K562 (cell line): ENCODE measurements around the gene SIK3. TPM values are rescaled to one million over a fixed set of nuclear protein-coding genes. Genes with fewer than 3 reads are reported as not detected.

Experiments used
- ATAC-seq: fragments of 200-7000 bp; cut with Tn5 transposase; 3 replicates; pipeline ENCODE4 v1.9.1; 2020; ENCODE audit warnings: moderate library complexity
- BruUV-seq: library from RNA; stranded (reverse); fragments of 400-500 nt; replicated peaks from 2 replicates; lab custom pipeline; 2021; lab: Mats Ljungman, UMichigan
- CTCF ChIA-PET: fragments of 300-600 bp; formaldehyde crosslinking; extraction: SDS; loops from one replicate; lab custom pipeline; 2021; ENCODE audit warnings: low intra/inter-chr PET ratio; lab: Yijun Ruan, JAX
- POLR2A ChIA-PET: fragments of 300-600, 350-650 bp; sonication (Branson Sonifier 250); formaldehyde crosslinking; extraction: SDS; loops from one replicate; lab custom pipeline; 2021; ENCODE audit warnings: antibody characterized with exemption, inconsistent platforms; lab: Yijun Ruan, JAX
- DNase-seq, 4 experiments: peaks; one replicate each; pipeline versions ENCODE4 v3.0.0 to v3.0.0-alpha.2; 2011 to 2018; ENCODE audit warnings: low spot score in 3 of 4, mixed read lengths in 3 of 4; ENCODE audit errors: extremely low read depth in 1 of 4
- FAIRE-seq: peaks from 2 replicates; lab custom pipeline; 2011; peaks lifted over from hg19 to GRCh38; lab: Jason Lieb, UNC
- H2AFZ ChIP-seq: 2 replicates; pipeline ENCODE4 v1.6.0; 2011; ENCODE audit warnings: low read depth, low read length, control low read depth, inconsistent platforms
- H3K27ac ChIP-seq: fragments of 200-600 bp; 3 replicates; pipeline ENCODE4 v1.8.0; 2011; ENCODE audit warnings: low read depth, mild to moderate bottlenecking, control low read depth, inconsistent platforms, low read length, moderate library complexity, mixed read lengths; ENCODE audit errors: extremely low read depth
- H3K27me3 ChIP-seq, 2 experiments: fragments of 300-600 bp in 1 of 2; 2 replicates in 1 of 2; 3 replicates in 1 of 2; pipeline versions ENCODE4 v1.6.0 to v1.8.0; 2011; ENCODE audit warnings: inconsistent platforms in 2 of 2, low read length in 2 of 2, mild to moderate bottlenecking in 1 of 2, mixed read lengths in 1 of 2, moderate library complexity in 1 of 2; ENCODE audit not compliant: control insufficient read depth in 2 of 2, insufficient read depth in 2 of 2
- H3K36me3 ChIP-seq: fragments of 300-600 bp; 3 replicates; pipeline ENCODE4 v1.8.0; 2011; ENCODE audit warnings: mild to moderate bottlenecking, low read length, inconsistent platforms; ENCODE audit not compliant: control insufficient read depth, insufficient read depth
- H3K4me1 ChIP-seq, 2 experiments: fragments of 200-600 bp in 1 of 2; replicated peaks in 1 of 2; 2 replicates in 1 of 2; 3 replicates in 1 of 2; pipeline versions ENCODE4 v1.5.1 to v1.8.0; 2011; ENCODE audit warnings: inconsistent platforms in 2 of 2, low read length in 2 of 2, mild to moderate bottlenecking in 1 of 2, mixed read lengths in 1 of 2, moderate library complexity in 1 of 2; ENCODE audit not compliant: control insufficient read depth in 2 of 2, insufficient read depth in 2 of 2
- H3K4me2 ChIP-seq: 2 replicates; pipeline ENCODE4 v1.6.1; 2011; ENCODE audit warnings: low read length, control low read depth, inconsistent platforms, mixed read lengths; ENCODE audit not compliant: insufficient read depth
- H3K4me3 ChIP-seq: fragments of 200-600 bp; sonication (generic), shearing (Covaris generic); 2 replicates; pipeline ENCODE4 v1.5.1; 2016; ENCODE audit warnings: control low read depth, inconsistent platforms
- H3K79me2 ChIP-seq: fragments of 200-600 bp; 3 replicates; pipeline ENCODE4 v1.8.0; 2011; ENCODE audit warnings: low read length, inconsistent platforms; ENCODE audit not compliant: control insufficient read depth, insufficient read depth
- H3K9ac ChIP-seq, 2 experiments: 2 replicates each; pipeline versions ENCODE4 v1.6.0 to v1.6.1; 2011; ENCODE audit warnings: low read depth in 2 of 2, low read length in 2 of 2, control low read depth in 1 of 2, inconsistent platforms in 1 of 2, mild to moderate bottlenecking in 1 of 2, mixed read lengths in 1 of 2; ENCODE audit not compliant: insufficient read depth in 1 of 2
- H3K9me1 ChIP-seq: one replicate; pipeline ENCODE4 v1.6.0; 2011; ENCODE audit warnings: inconsistent platforms, mild to moderate bottlenecking, low read length, moderate library complexity; ENCODE audit not compliant: control insufficient read depth, insufficient read depth
- H3K9me3 ChIP-seq: replicated peaks from 2 replicates; pipeline ENCODE4 v1.5.1; 2011; ENCODE audit warnings: low read depth, low read length, inconsistent platforms; ENCODE audit not compliant: control insufficient read depth, insufficient read depth
- H4K20me1 ChIP-seq: replicated peaks from 2 replicates; pipeline ENCODE4 v1.6.1; 2011; ENCODE audit warnings: low read length, inconsistent platforms, mixed read lengths; ENCODE audit not compliant: control insufficient read depth, insufficient read depth
- WGBS: fragments of 100-300 bp; shearing (Covaris generic); methylation state at CpG from one replicate; pipeline ENCODE4 v1.1.6; 2016; ENCODE audit warnings: low coverage, mixed read lengths; ENCODE audit not compliant: insufficient coverage; ENCODE audit errors: missing lambda C conversion rate; 5-methylcytosine and 5-hydroxymethylcytosine counted together
- in situ Hi-C: fragments of 300-500 bp; cut with MboI; formaldehyde crosslinking; loops from 4 replicates; pipeline ENCODE4 v1.15.0; 2018; ENCODE audit warnings: inconsistent platforms, mixed read lengths
- intact Hi-C: fragments of 100-400 bp; cut with micrococcal nuclease; formaldehyde crosslinking; loops from 2 replicates; pipeline ENCODE4 v1.14.2; 2022
- polyA plus RNA-seq, 8 experiments: library from polyadenylated mRNA; depleted of rRNA in 4 of 8; stranded (reverse) in 5 of 8; unstranded in 3 of 8; fragments of >200 nt; fragmentation: Nextera tagmentation in 2 of 8; fragmentation: Illumina TruSeq in 1 of 8; extraction: Ambion mirVana in 2 of 8; extraction: Trizol in 1 of 8; gene quantifications; 2 replicates each; pipeline versions ENCODE4 v1.2.1 to v1.2.3, GENCODE V29; 2011 to 2014; ENCODE audit warnings: inconsistent platforms in 1 of 8, missing spikeins in 1 of 8
- total RNA-seq, 7 experiments: library from RNA; depleted of rRNA in 6 of 7; stranded (reverse); fragments of >200 nt in 6 of 7; fragmentation: Illumina TruSeq in 2 of 7; extraction: Trizol in 2 of 7; gene quantifications; 2 replicates each; pipeline versions ENCODE4 v1.2.1 to v1.2.3, GENCODE V29; 2011 to 2021; ENCODE audit warnings: low replicate concordance in 1 of 7
- TF ChIP-seq, protein P1 (sequence below): fragments of 250-450 bp; sonication (Bioruptor Pico); IDR thresholded peaks from 2 replicates; pipeline ENCODE4 v1.4.0; 2020; ENCODE audit warnings: mild to moderate bottlenecking
- TF ChIP-seq, protein P2 (sequence below), 3 experiments: IDR thresholded peaks in 2 of 3; conservative IDR thresholded peaks in 1 of 3; 2 replicates each; pipeline ENCODE4 v1.5.1; 2011 to 2012; ENCODE audit warnings: low read length in 3 of 3, mild to moderate bottlenecking in 3 of 3, control low read depth in 2 of 3, improper control_type of control experiment in 1 of 3, inconsistent platforms in 1 of 3, low read depth in 1 of 3, mixed read lengths in 1 of 3, moderate library complexity in 1 of 3; ENCODE audit not compliant: insufficient read depth in 2 of 3

SIK3 gene
- total and polyA plus RNA-seq, 9 of the 15 experiments (the other 6 are each of a cell fraction or from before 2014, with no cell fraction given), result 1.6 to 21.6 (median 8.0) TPM

DNA sequence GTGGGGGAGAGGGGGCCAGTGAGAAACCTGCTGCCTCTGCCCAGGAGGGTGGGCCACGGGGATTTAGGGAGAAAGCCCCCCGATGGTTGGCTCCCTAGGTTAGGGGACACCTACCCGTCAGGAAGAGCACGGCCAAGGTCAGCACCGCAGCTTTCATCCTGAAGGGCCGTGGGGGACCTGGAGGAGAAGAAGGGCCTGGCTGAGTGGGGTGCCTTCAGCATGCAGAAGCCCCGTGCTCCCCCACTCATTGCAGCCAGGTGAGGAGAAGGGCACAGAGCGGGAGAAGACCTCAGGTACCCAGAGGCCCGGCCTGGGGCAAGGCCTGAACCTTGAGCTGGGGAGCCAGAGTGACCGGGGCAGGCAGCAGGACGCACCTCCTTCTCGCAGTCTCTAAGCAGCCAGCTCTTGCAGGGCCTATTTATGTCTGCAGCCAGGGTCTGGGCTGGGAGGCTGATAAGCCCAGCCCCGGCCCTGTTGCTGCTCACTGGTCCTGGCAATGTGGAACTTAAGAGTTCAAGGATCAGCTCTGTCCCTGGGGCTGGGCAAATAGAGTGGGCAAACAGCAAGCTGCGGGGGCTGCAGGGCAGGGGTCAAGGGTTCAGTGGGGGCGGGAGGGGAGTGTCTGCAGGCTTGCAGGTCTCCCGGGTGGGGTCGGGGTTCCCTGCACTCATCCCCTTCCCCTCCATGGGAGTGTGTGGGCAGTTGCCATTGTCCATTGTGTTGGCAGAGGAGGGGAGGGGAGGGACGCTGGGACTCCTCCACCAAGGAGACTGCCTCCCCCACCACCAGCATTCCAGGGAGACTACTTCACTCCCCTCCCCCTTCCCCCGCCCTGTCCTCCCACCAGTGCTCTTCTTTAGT lies 260.8 kb downstream of the SIK3 start, which contains the start of gene APOA1:
Gene APOA1, minus strand, starts transcription at position 392 of the 861 bp plus-strand sequence. Its CDS starts 235 bp downstream, at position 157.
- no TSS peak for BruUV-seq
- CTCF ChIA-PET, result no interaction called here
- Histone ChIP-seq H3K79me2 (no peaks in the 10 kb centered on the region), H3K4me1 (peaks cover 15 to 32% of the 10 kb centered on the region in 2 experiments; a peak in 4 of 5 replicates), H3K4me2 (no peak within 1 kb of the TSS), H2AFZ (peak within 1 kb of the TSS; percentile 36; the same call in 1 of the 2 replicates), H3K9ac (0 out of 4 replicates have a peak within 1 kb of the TSS, but pooled peaks of 1 of the 2 experiments have one; percentile 20), H3K9me1 (no peaks in the 10 kb centered on the region)
- ATAC-seq (no peak), FAIRE-seq (no peak), DNase-seq (no peak)
- in situ Hi-C loops, result no loop called here
- TF ChIP-seq, protein P1, sequence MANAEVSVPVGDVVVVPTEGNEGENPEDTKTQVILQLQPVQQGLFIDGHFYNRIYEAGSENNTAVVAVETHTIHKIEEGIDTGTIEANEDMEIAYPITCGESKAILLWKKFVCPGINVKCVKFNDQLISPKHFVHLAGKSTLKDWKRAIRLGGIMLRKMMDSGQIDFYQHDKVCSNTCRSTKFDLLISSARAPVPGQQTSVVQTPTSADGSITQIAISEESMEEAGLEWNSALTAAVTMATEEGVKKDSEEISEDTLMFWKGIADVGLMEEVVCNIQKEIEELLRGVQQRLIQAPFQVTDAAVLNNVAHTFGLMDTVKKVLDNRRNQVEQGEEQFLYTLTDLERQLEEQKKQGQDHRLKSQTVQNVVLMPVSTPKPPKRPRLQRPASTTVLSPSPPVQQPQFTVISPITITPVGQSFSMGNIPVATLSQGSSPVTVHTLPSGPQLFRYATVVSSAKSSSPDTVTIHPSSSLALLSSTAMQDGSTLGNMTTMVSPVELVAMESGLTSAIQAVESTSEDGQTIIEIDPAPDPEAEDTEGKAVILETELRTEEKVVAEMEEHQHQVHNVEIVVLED (CRISPR knock-in tag), result no peak
- TF ChIP-seq, protein P2, sequence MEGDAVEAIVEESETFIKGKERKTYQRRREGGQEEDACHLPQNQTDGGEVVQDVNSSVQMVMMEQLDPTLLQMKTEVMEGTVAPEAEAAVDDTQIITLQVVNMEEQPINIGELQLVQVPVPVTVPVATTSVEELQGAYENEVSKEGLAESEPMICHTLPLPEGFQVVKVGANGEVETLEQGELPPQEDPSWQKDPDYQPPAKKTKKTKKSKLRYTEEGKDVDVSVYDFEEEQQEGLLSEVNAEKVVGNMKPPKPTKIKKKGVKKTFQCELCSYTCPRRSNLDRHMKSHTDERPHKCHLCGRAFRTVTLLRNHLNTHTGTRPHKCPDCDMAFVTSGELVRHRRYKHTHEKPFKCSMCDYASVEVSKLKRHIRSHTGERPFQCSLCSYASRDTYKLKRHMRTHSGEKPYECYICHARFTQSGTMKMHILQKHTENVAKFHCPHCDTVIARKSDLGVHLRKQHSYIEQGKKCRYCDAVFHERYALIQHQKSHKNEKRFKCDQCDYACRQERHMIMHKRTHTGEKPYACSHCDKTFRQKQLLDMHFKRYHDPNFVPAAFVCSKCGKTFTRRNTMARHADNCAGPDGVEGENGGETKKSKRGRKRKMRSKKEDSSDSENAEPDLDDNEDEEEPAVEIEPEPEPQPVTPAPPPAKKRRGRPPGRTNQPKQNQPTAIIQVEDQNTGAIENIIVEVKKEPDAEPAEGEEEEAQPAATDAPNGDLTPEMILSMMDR (IDR thresholded peaks at IDR 0.05 in 2 of 3, conservative IDR thresholded peaks at IDR 0.05 in 1 of 3; ENCODE audit: insufficient read depth in 2 of 3, low read depth in 1 of 3, low read length in 3 of 3), result 0 out of 6 replicates have a peak, but pooled peaks of 1 of the 3 experiments have one; percentile 2
- TF ChIP-seq, all 486 proteins: peak for 1
- intact Hi-C loops, result loop anchor here (10.0 kb wide), 1 partner anchor 103 kb away; no protein-coding TSS in a partner anchor
- Histone ChIP-seq H3K27me3 (peaks cover 0 to 4% of the 10 kb centered on the region in 2 experiments; a peak in 1 of 5 replicates), H4K20me1 (no peaks in the 10 kb centered on the region), H3K9me3 (no peaks in the 10 kb centered on the region), H3K36me3 (no peaks in the 10 kb centered on the region), H3K4me3 (no peak within 1 kb of the TSS), H3K27ac (no peak within 1 kb of the TSS)
- WGBS, result 33% methylated on average over 12 of the region's 19 CpGs
- POLR2A ChIA-PET, result interaction anchor here (0.9 to 1.5 kb wide), 3 partner anchors 10 to 259 kb away, joined by 3 to 7 read pairs (median 4); no protein-coding TSS in a partner anchor
